GM19238 (cell line): ENCODE data around the gene MRPL17.
A peak's percentile ranks its signal among the peaks of the same experiment; 100 is the strongest.
"Not testable (repeated sequence)": the region's sequence is repeated elsewhere in the genome, so short reads cannot be mapped to it uniquely, and the experiment has no call there.

Experiments
- DNase-seq: peaks from one replicate; pipeline ENCODE4 v3.0.0; 2011; ENCODE audit warnings: low spot score; ENCODE audit not compliant: insufficient read length

MRPL17 gene

DNA sequence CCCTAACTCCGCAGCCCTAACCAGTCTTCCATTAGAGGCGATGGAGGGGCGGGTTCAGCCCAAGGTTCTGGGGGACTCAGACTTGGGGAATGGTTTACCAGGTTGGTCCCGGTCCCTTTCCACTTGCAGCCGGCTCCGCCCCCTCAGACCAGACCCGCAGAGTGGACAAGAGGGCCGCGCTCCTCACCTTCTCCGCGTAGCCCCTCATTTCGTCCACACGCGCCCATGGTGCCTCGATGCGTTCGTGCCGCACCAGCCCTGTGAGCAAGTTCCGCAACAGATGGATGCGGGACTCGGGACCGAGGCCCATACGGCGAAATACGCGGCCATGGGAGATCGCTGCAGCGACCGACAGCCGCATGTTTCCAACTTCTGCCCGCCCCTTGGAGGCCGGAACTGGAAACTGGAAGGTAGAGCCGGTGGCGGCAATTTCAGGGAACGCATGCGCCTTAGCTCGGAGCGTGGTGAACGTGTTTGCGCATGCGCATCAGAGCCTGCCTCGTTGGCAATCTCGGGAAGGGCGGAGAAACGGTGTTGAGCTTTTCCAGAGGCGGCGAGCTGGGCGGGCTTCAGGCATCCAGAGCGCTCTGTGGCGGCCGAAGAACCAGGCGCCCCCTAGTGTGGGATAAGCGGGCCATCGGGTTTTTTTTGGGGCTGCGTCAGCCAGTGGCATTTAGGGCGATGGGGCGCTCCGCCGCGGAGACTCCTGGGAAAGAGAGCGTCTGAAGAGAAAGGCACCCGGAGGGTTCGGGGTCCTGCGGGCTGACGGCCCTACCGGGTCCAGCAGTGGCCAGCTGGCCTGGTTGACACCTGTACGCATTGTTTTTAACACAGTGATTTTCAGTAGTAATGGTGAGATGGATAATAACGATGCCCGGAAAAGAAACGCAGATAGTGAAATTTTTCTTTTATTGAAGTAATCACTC, at the start of gene MRPL17:
Gene MRPL17, minus strand, starts transcription at position 405 of the 926 bp plus-strand sequence. Its CDS starts 44 bp downstream, at position 361.
- peak; percentile 90 for DNase-seq

DNA sequence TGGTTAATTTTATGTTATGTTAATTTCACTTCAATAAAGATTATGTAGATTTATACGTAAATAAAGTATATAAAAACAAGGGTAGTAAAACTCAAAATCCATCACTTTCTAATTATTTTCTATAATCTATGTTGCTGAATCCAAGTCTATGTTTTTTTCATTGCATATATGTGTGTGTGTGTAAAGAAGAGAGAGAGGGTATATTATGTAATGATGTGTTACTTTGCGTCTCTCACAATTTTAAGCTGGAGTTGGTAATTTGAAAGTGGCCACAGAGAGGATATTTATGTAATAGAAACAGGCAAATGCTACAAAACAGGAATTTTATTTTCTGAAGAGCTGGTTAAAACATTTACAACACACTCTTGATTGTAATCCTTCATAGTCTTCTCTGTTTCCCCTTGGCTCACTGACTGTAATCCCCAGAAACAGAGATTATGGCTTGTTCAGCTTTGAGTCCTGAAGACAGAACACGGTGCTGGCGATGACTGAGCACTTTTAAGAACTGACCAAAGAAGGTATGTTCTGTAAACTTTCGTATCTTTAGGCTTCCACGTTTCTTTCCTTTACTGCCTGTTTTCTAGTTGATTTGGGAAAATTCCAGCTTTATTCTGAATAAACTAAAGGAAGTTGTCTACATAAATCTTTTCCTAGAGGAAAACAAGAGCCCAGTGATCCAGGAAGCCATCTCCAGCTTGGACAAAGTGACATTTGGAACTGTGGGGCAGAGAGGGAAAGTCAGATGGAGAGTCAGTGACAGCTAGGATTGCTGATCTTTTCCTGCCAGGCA, 45.0 kb upstream of the MRPL17 start:
- no peak for DNase-seq

DNA sequence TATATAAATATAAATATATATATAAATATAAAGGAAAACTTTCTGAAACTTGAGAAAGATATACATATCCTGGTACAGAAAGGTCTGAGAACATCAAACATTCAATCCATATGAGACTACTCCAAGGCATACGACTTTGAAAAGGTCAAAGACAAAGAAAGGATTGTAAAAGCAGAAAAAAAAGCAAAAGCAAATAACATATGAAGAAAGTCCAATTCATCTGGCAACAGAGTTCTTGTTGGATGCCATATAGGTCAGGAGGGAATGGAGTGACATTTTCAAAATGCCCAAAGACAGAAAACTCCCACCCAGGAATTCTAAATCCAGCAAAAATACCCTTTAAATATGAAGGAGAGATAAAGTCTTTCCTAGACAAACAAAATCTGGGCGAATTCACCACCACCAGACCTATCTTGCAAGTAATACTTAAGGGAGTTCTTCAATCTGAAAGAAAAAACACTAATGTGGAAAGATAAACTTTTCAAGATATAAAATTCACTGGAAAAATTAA, 42.3 kb upstream of the MRPL17 start:
- DNase-seq = no peak

DNA sequence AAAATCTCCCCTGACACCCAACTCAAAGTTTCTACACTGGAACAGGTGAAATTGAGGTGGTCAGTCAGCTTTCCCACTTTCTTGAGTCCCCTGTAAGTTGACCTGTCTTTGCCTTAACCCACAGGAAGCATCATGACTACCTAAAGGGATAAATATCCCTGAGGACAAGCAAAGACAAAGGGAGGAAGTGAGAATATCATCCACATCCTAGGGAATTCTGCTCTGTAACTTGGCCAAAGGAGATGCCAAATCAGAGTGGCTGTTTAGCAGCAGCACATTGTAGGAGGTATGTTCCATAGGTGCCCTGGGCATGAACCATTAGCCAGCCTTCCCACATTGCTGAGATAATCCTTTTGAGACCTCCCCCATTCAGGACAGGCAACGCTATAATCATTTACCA, 40.9 kb upstream of the MRPL17 start:
- DNase-seq = no peak

DNA sequence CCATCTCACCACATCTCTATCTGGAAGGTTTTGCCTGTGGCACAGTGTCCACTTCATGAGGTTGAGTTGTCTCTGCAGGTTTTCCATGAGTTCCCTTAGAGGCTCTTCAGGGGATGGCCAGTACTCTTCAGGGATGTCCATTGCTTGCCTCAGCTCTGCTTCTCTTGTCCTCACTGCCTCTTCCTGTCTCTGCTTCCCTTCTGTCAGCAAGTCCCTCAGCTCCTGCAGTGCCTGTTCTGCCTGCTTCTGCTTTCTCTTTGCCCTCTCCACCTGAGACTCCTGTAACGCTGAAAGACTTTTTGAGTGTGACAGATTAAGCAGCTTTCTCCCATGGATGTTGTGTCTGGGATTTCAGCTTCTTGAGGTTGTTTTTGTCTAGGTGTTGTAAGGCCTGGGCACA, 38.2 kb upstream of the MRPL17 start:
- DNase-seq = no peak

DNA sequence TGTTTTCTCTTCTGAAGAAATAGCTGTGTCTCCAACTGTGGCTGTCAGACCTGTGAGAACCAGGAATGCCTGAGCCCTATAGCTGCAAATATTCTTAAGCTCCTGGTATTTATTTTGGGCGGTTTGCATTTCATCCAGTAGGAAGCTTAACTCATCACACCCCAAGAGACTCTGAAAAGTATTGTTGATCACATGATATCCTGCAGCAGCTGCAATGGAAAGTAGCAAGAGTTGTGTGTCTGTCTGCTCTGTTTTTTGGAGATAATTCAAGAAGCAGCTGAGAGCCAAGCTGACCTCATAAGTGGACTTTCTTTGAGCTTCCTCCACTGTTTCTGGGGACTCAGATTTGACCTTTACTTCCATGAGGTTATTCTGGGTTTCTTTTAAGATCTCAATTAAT, 36.4 kb upstream of the MRPL17 start:
- no peak for DNase-seq

DNA sequence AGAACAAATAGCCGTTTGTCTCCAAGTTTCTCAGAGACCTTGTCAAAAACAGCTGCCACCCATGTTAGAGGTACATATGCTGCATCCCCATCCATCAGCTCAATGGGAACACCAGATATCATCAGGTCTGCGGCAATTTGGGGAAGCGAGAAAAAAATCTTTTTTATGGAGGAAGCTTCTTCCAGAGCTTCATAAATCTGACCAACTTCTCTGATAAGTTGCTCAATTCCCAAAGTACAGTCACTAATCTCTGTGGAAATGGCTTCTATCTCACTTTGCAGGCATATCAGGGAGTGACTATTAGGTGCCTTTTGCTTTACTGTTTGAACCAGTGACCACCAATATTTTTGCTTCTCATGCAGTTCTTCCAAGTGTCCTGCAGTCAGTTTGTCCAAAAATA, 34.3 kb upstream of the MRPL17 start:
- DNase-seq = no peak

DNA sequence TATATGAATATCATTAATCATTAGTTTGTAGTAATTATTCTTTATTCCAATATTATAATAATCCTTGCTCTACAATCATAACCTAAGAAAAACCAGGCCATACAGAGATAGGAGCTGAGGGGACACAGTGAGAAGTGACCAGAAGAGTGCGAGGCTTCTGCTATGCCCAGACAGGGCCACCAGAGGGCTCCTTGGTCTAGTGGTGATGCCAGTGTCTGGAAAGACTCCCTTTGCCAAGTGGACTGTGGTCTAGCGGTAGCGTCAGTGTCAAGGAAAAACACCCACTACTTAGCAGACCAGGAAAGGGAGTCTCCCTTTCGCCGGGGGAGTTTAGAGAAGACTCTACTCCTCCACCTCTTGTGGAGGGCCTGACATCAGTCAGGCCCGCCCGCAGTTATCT, 28.4 kb upstream of the MRPL17 start:
- DNase-seq = not testable (repeated sequence)

DNA sequence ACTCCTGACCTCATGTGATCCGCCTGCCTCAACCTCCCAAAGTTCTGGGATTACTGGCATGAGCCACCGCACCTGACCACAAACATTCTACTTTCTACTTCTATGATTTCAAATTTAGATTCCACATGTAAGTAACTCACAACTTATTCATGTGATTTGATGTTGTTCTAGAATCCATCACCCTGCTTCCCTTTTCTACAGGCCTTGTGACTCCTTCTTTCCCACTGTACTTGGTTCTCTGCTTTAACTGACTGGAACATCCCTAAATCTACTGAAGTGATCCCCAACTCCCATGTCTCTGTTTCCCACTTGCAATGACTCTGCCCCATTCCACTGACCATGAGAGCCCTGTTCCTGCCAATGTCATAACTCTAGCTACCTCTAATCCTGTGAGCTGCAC, 25.7 kb upstream of the MRPL17 start:
- no peak for DNase-seq

DNA sequence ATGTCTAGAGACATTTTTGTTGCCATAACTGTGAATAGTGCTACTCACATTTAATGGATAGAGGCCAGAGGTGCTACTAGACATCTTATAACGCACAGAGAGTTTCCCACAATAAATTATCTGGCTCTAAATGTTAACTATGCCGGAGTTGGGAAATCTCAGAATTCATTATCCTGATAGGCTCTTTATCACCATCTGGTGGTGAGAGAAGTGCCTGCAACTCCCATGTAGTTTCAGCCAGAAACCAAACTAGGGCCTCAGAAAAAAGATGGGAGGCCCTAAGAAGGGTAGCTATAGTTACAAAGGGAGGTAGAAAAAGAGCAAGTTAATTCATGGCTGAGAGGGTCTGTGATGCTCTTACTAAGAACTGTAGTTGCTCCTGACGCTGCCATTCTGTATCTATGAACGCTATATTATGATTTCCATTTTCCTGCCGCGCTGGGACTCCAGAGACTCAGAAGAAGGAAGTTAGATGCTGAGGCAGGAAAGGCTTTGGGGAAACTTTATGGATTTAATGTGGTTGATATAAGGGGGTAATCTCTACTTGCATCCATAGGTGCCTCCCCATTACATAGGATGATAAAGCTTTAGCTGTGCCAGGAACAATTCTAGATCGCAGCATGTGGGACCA, 22.9 kb upstream of the MRPL17 start:
- no peak for DNase-seq

DNA sequence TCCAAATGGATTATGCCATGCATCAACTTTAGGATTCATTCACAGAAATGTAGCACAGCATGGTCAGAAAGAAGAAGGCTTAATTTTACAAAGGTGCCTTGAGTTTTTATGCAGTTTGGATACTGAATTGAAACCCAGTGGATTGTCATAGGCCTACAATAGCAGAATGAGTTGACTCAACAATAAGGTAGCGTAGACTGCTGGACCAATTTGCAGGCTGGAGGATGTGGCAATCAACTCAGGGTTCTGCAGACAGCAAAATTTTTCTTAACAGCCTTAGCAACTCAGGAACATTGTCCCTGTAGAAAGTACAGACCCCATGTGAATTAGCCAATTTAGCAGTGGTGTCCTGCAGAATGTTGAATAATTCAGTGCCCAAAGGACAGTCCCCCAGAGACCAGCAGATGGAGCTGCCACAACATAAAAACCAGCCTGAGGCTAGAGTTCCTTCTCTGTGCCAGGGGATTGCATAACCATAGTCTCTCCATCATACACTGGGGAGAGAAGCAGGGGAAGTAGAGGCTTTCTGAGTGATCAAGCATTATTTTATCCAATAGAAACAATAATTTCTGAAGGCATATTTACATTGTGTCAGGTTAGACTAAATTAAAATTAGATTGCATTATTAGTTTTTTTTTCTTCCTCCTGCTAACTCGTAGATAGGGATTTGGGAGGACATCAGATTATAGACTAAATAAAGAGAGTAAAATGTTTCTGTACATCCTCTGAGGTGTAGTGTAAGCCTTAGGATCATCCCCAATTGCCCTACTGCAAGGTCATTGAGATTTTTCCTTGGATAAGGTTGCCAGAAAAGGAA, 20.3 kb upstream of the MRPL17 start:
- no peak for DNase-seq

DNA sequence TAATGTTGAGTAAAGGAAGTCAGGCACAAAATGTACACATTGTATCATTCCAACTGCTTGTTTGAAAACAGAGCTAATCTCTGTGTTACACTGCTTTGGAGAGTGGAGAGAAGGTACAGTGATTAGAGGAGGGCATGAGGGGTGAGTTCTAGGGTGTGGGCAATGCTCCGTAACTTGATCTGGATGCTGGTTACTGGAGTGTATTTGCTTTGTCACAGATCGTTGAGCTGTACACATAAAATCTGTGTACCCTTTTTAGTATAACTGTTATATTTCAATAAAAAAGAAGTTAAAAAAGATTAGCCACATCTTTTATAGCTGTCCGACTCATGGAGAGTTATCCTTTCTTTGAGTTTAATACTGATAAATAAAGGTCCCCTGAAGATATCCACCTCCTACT, 18.8 kb upstream of the MRPL17 start:
- DNase-seq = not testable (repeated sequence)

DNA sequence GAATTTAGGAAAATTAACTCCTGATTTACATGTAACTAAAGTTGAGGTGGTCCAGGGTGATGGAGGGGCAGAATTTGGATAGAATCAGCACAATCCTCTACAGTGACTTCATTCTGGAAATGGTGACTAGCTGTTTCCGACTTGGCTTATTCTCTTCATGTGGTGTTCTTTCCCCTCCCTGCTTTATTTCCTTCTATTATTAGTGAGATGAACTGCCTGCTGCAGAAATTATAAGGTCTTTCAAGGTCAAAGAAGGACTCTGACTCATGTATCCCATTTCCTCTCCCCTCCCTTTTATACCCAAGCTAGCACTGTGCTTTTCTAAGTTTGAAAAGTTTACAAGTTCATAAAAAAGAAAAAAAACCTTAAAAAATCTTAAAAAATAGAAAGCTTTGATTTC, 12.2 kb upstream of the MRPL17 start:
- DNase-seq = no peak

DNA sequence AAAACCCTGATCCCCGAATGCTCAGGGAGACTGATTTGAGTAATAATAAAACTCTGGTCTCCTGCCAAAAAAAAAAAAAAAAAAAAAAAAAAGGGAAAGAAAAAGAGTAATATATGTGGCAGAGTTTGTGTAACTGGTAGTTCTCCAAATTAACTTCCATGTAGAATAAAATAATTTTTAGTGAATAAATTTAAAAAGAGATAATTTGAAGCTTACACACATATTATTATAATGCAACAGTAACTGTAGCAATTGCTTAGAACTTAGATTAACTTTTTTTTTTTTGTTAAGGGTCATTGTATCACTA, 11.0 kb upstream of the MRPL17 start:
- no peak for DNase-seq

DNA sequence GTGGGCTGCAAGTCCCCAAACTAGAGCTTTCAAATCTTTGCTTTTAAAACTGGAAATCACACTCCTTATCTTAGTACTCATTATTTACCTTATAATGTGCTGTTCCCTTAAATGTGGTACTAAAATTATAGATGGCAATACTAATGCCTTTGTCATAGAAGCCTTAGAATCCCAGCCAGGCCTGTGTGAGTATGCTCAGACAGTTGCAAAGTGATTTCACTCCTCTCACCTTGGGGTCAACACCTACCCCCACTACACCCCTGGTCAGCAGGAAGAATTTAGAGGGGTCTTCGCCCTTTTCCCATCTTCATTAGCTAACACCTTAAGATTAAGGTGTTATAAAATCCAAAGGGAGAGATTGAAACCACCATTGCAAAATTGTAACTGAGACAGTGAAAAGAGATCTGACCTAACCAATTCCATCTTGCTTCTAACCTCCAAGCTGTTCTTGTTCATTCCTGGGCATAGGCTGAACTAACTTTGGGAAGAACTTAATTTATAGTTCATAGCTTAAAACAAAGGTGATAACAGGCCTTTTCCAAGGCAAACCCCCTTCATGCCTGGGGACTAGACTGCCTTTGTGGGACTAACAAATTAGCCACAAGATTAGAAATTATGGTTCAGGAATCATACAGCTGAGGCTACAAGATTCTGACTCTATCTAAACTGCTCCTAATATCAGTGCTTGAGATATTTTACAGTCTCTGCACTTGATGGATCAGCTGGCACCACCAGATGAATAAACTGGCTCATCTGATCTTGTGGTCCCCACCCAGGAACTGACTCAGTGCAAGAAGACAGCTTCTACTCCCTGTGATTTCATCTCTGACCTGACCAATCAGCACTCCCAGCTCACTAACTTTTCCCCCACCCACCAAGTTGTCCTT, 10.4 kb upstream of the MRPL17 start:
- no peak for DNase-seq

DNA sequence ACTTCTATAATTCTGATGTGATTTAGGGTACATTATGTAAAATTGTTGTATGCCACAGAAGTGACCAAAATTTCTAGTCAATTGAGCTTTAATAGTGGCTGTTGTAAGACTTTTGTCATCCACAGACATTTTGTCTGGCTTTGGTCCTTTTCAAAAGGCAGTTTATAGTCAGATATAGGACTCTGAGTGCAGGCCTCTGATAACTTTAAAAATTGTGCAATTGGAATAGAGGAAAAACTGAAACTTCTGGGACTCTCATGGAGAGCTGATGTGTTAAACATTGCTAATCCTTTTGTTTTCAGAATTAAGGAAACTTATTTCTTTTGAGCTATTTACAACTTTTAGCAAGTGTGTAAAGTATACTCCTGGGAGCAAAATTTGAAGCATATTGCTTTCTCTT, 9.0 kb upstream of the MRPL17 start:
- DNase-seq = no peak

DNA sequence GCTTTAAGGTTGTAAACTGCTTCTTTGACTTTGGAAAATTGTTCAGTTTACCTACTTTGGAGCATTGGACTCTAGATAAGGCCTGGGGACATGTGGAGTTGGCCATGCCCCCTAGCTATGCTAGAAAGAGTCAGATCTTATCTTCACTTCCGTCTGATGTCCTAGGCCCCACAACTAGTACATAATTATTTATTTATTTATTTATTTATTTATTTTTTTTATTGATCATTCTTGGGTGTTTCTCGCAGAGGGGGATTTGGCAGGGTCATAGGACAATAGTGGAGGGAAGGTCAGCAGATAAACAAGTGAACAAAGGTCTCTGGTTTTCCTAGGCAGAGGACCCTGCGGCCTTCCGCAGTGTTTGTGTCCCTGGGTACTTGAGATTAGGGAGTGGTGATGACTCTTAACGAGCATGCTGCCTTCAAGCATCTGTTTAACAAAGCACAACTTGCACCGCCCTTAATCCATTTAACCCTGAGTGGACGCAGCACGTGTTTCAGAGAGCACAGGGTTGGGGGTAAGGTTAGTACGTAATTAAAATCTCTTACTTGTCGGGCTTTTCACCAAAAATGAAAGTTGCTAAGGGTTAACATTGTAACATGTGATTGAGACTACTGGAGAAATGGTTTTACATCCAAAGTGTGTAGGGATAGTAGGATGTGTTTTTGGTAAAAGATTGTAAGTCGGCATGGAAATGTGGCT, 7.4 kb upstream of the MRPL17 start:
- DNase-seq = not testable (repeated sequence)

DNA sequence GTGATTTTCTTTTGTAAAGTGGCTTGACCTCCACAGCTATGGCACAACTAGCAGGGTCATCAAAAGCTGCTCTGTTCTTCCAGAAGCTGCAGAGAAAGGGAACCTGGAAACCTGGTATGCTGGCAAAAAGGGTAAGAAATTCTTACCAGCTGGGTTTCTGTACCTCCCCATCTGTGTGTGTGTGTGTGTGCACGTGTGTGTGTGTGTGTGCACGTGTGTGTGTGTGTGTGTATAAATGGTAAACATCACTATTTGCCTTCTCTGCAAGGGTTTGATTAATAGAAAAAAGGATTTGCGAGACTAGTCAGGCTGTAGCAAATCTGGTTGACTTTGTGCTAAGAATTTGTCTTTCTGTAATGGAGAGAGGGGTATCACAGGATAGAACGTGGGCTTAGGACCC, 4.7 kb upstream of the MRPL17 start:
- DNase-seq = no peak

DNA sequence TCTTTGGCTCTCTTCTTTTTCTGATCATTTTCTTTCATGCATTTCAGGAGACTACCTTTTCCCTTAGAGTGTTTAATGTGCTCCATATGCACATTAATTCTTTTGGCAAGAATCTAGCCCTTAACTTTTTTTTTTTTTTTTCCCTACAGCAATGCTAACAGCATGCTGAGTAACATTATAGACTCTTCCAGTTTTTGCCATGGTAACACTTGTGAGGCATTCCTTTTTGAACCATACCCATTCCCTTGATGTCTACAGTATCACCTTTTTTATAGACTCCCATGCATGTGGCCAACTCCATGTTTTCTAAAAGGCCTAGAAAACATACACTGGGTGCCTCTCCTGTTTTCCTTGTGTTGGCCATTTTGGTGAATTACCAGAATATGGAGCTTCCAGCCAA, 2.9 kb upstream of the MRPL17 start:
- DNase-seq = no peak

DNA sequence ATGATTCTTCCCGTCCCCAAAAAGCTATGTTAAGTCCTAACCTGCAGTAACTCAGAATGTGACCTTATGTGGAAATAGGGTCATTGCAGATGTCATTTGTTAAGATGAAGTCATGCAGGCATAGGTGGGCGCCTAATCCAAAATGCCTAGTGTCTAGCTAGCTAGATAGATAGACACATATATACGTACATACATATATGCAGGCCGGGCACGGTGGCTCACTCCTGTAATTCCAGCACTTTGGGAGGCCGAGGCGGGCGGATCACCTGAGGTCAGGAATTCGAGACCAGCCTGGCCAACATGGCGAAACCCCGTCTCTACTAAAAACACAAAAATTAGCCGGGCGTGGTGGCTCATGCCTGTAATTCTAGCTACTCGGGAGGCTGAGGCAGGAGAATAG, 928 bp upstream of the MRPL17 start:
- not testable (repeated sequence) for DNase-seq
